H1 (cell line): ENCODE results near the gene OBP2B. TPM values are rescaled to one million over a fixed set of nuclear protein-coding genes. Genes with fewer than 3 reads are reported as not detected.

Experiments
- CTCF ChIA-PET: fragments of 300-600 bp; sonication (Branson Sonifier 250); formaldehyde crosslinking; loops from one replicate; lab custom pipeline; 2021; ENCODE audit not compliant: partially characterized antibody; lab: Charles Lee
- POLR2A ChIA-PET: fragments of 300-600 bp; sonication (Branson Sonifier 250); formaldehyde crosslinking; loops from one replicate; lab custom pipeline; 2021; ENCODE audit warnings: inconsistent platforms; ENCODE audit not compliant: partially characterized antibody; lab: Charles Lee
- DNase-seq, 2 experiments: peaks; one replicate each; pipeline versions ENCODE4 v3.0.0 to v3.0.0-alpha.2; 2010 to 2022; ENCODE audit warnings: low spot score in 2 of 2, low read depth in 1 of 2, mixed read lengths in 1 of 2
- FAIRE-seq: peaks from 2 replicates; lab custom pipeline; 2011; peaks lifted over from hg19 to GRCh38; lab: Jason Lieb, UNC
- H2AFZ ChIP-seq: 2 replicates; pipeline ENCODE4 v1.8.1; 2012; ENCODE audit warnings: low read length, inconsistent platforms
- H2AK5ac ChIP-seq: 2 replicates; pipeline ENCODE4 v1.6.1; 2013; ENCODE audit warnings: low read depth, low read length
- H2BK120ac ChIP-seq: replicated peaks from 2 replicates; pipeline ENCODE3; 2013; ENCODE audit warnings: low read depth, low read length, inconsistent platforms
- H2BK12ac ChIP-seq: 2 replicates; pipeline ENCODE4 v1.6.1; 2013; ENCODE audit warnings: low read depth, low read length
- H2BK15ac ChIP-seq: 2 replicates; pipeline ENCODE4 v1.6.1; 2013; ENCODE audit warnings: low read length
- H2BK20ac ChIP-seq: 2 replicates; pipeline ENCODE4 v1.6.1; 2013; ENCODE audit warnings: low read length
- H2BK5ac ChIP-seq: 2 replicates; pipeline ENCODE4 v1.6.1; 2013; ENCODE audit warnings: low read depth, low read length
- H3K14ac ChIP-seq: 2 replicates; pipeline ENCODE4 v1.6.1; 2013; ENCODE audit warnings: inconsistent platforms; ENCODE audit not compliant: insufficient read length
- H3K18ac ChIP-seq: 2 replicates; pipeline ENCODE4 v1.6.1; 2013; ENCODE audit warnings: low read length; ENCODE audit errors: extremely low read depth
- H3K23ac ChIP-seq: 2 replicates; pipeline ENCODE4 v1.6.1; 2013; ENCODE audit warnings: inconsistent platforms; ENCODE audit not compliant: insufficient read length
- H3K23me2 ChIP-seq: 2 replicates; pipeline ENCODE4 v1.6.1; 2013; ENCODE audit warnings: low read depth, low read length
- H3K27ac ChIP-seq: 2 replicates; pipeline ENCODE4 v1.6.1; 2011; ENCODE audit warnings: low read depth, low read length, inconsistent platforms
- H3K27me3 ChIP-seq, 4 experiments: replicated peaks in 1 of 4; 1 replicate in 1 of 4; 2 replicates in 3 of 4; pipeline versions ENCODE4 v1.6.1 to v1.8.1; 2011 to 2013; ENCODE audit warnings: low read length in 3 of 4, mild to moderate bottlenecking in 3 of 4, inconsistent platforms in 2 of 4, mixed read lengths in 2 of 4, moderate library complexity in 1 of 4; ENCODE audit not compliant: control insufficient read depth in 3 of 4, insufficient read depth in 3 of 4; ENCODE audit errors: extremely low read depth in 1 of 4
- H3K36me3 ChIP-seq, 4 experiments: 2 replicates each; pipeline versions ENCODE4 v1.6.1 to v1.8.1; 2011 to 2013; ENCODE audit warnings: mild to moderate bottlenecking in 4 of 4, low read length in 3 of 4, moderate library complexity in 2 of 4, control low read depth in 1 of 4, inconsistent platforms in 1 of 4; ENCODE audit not compliant: insufficient read depth in 4 of 4, control insufficient read depth in 2 of 4
- H3K4ac ChIP-seq: replicated peaks from 2 replicates; pipeline ENCODE3; 2013; ENCODE audit warnings: low read length, low read depth, mixed read lengths, inconsistent platforms; ENCODE audit not compliant: insufficient read length
- H3K4me1 ChIP-seq, 4 experiments: replicated peaks in 1 of 4; 1 replicate in 1 of 4; 2 replicates in 3 of 4; pipeline versions ENCODE4 v1.6.1 to v1.8.1; 2011 to 2013; ENCODE audit warnings: low read length in 3 of 4, inconsistent platforms in 2 of 4, mixed read lengths in 1 of 4; ENCODE audit not compliant: insufficient read depth in 4 of 4, control insufficient read depth in 3 of 4
- H3K4me2 ChIP-seq, 2 experiments: 2 replicates each; pipeline versions ENCODE4 v1.6.1 to v1.8.1; 2011 to 2013; ENCODE audit warnings: low read depth in 2 of 2, low read length in 2 of 2, control low read depth in 1 of 2, inconsistent platforms in 1 of 2, mild to moderate bottlenecking in 1 of 2; ENCODE audit not compliant: insufficient read depth in 1 of 2
- H3K4me3 ChIP-seq, 4 experiments: fragments of 200-600, 300-600 bp in 1 of 4; sonication (generic), shearing (Covaris generic), sonication (Bioruptor Twin) in 1 of 4; 2 replicates each; pipeline versions ENCODE4 v1.5.1 to v1.8.1; 2011 to 2016; ENCODE audit warnings: low read length in 4 of 4, low read depth in 3 of 4, control low read depth in 2 of 4, inconsistent platforms in 2 of 4, mild to moderate bottlenecking in 2 of 4, mixed read lengths in 1 of 4, moderate library complexity in 1 of 4; ENCODE audit not compliant: insufficient read depth in 2 of 4; ENCODE audit errors: extremely low read depth in 1 of 4
- H3K56ac ChIP-seq: replicated peaks from 2 replicates; pipeline ENCODE3; 2013; ENCODE audit warnings: low read depth, mild to moderate bottlenecking, mixed read lengths, low read length, inconsistent platforms; ENCODE audit not compliant: insufficient read length
- H3K79me1 ChIP-seq: 2 replicates; pipeline ENCODE4 v1.6.1; 2013; ENCODE audit warnings: low read depth, low read length, control low read depth
- H3K79me2 ChIP-seq, 2 experiments: 2 replicates each; pipeline versions ENCODE4 v1.6.1 to v1.8.1; 2012 to 2013; ENCODE audit warnings: low read length in 2 of 2, mild to moderate bottlenecking in 2 of 2, inconsistent platforms in 1 of 2; ENCODE audit not compliant: insufficient read depth in 2 of 2, control insufficient read depth in 1 of 2
- H3K9ac ChIP-seq, 4 experiments: replicated peaks in 1 of 4; 1 replicate in 1 of 4; 2 replicates in 3 of 4; pipeline versions ENCODE4 v1.6.1 to v1.8.1; 2011 to 2013; ENCODE audit warnings: low read depth in 3 of 4, low read length in 3 of 4, control low read depth in 2 of 4, mild to moderate bottlenecking in 2 of 4, moderate library complexity in 2 of 4, inconsistent platforms in 1 of 4; ENCODE audit errors: extremely low read depth in 1 of 4
- H3K9me3 ChIP-seq, 2 experiments: 2 replicates each; pipeline versions ENCODE4 v1.6.1 to v1.8.1; 2012 to 2013; ENCODE audit warnings: mild to moderate bottlenecking in 2 of 2, moderate library complexity in 2 of 2, control low read depth in 1 of 2, inconsistent platforms in 1 of 2, low read depth in 1 of 2, low read length in 1 of 2, mixed read lengths in 1 of 2; ENCODE audit not compliant: insufficient read depth in 2 of 2
- H4K20me1 ChIP-seq, 2 experiments: replicated peaks in 1 of 2; 2 replicates each; pipeline versions ENCODE3 to v1.8.1; 2011 to 2013; ENCODE audit warnings: inconsistent platforms in 2 of 2, low read length in 2 of 2, mild to moderate bottlenecking in 1 of 2; ENCODE audit not compliant: insufficient read depth in 2 of 2, control insufficient read depth in 1 of 2
- H4K5ac ChIP-seq: 2 replicates; pipeline ENCODE4 v1.6.1; 2013; ENCODE audit warnings: low read length, low read depth, mixed read lengths, inconsistent platforms; ENCODE audit not compliant: insufficient read length
- H4K8ac ChIP-seq: 2 replicates; pipeline ENCODE4 v1.8.0; 2013; ENCODE audit warnings: mild to moderate bottlenecking, moderate library complexity, low read length, inconsistent platforms; ENCODE audit not compliant: insufficient read depth; ENCODE audit errors: extremely low read depth
- H4K91ac ChIP-seq: replicated peaks from 2 replicates; pipeline ENCODE3; 2013; ENCODE audit warnings: low read length, mixed read lengths, inconsistent platforms; ENCODE audit not compliant: insufficient read length
- CTBP2 ChIP-seq: IDR thresholded peaks from 2 replicates; pipeline ENCODE4 v1.7.0; 2011; ENCODE audit warnings: borderline replicate concordance, mild to moderate bottlenecking, moderate library complexity, mixed read lengths, low read length; ENCODE audit not compliant: insufficient read depth, insufficient read length
- E2F6 ChIP-seq: IDR thresholded peaks from 2 replicates; pipeline ENCODE4 v1.6.1; 2012; ENCODE audit warnings: inconsistent platforms
- EZH2 ChIP-seq: fragments of 200-600 bp; sonication (generic); IDR thresholded peaks from 2 replicates; pipeline ENCODE4 v1.7.1; 2012; ENCODE audit warnings: low read depth, mild to moderate bottlenecking, moderate library complexity, low read length, inconsistent platforms; ENCODE audit not compliant: severe bottlenecking
- GABPA ChIP-seq: IDR thresholded peaks from 2 replicates; pipeline ENCODE4 v1.6.1; 2011; ENCODE audit warnings: mild to moderate bottlenecking, low read length, moderate library complexity, borderline replicate concordance; ENCODE audit not compliant: insufficient read depth
- HDAC2 ChIP-seq, 2 experiments: fragments of 300-600 bp in 1 of 2; sonication (generic) in 1 of 2; IDR thresholded peaks; 2 replicates each; pipeline ENCODE4 v1.6.1; 2011 to 2012; ENCODE audit warnings: low read depth in 2 of 2, low read length in 2 of 2, mild to moderate bottlenecking in 2 of 2, moderate library complexity in 2 of 2, borderline replicate concordance in 1 of 2, inconsistent platforms in 1 of 2
- JUND ChIP-seq: IDR thresholded peaks from 2 replicates; pipeline ENCODE4 v1.6.1; 2011; ENCODE audit warnings: mild to moderate bottlenecking, improper control_type of control experiment, low read length
- RBBP5 ChIP-seq: IDR thresholded peaks from 2 replicates; pipeline ENCODE4 v1.7.1; 2012; ENCODE audit warnings: low read depth, mild to moderate bottlenecking, inconsistent platforms, low read length, moderate library complexity, borderline replicate concordance
- RFX5 ChIP-seq: IDR thresholded peaks from 2 replicates; pipeline ENCODE4 v1.6.1; 2011; ENCODE audit warnings: low read depth, low read length, improper control_type of control experiment, borderline replicate concordance
- RNF2 ChIP-seq: fragments of 200-900, 300-1000 bp; sonication (generic); IDR thresholded peaks from 2 replicates; pipeline ENCODE4 v1.7.1; 2016; ENCODE audit warnings: borderline replicate concordance, low read depth, mild to moderate bottlenecking, antibody characterized with exemption, low read length; ENCODE audit not compliant: poor library complexity, severe bottlenecking; ENCODE audit errors: missing control alignments
- SP2 ChIP-seq: IDR thresholded peaks from 2 replicates; pipeline ENCODE4 v1.6.1; 2012; ENCODE audit warnings: mild to moderate bottlenecking, low read length, inconsistent platforms
- TBP ChIP-seq: IDR thresholded peaks from 2 replicates; pipeline ENCODE4 v1.6.1; 2011; ENCODE audit warnings: low read depth, low read length, improper control_type of control experiment
- TCF12 ChIP-seq: IDR thresholded peaks from 2 replicates; pipeline ENCODE4 v1.6.1; 2011; ENCODE audit warnings: low read depth, mild to moderate bottlenecking, low read length
- WGBS, 2 experiments: shearing (Covaris generic) in 1 of 2; methylation state at CpG; one replicate each; pipeline versions ENCODE4 v1.1.6 to v1.1.7; 2013 to 2015; ENCODE audit warnings: low lambda C conversion rate in 2 of 2, mixed read lengths in 2 of 2, inconsistent platforms in 1 of 2, low coverage in 1 of 2, missing lambda C conversion rate in 1 of 2; ENCODE audit not compliant: insufficient replicate concordance in 2 of 2, insufficient coverage in 1 of 2, insufficient read length in 1 of 2; ENCODE audit errors: extremely low coverage in 1 of 2, missing lambda C conversion rate in 1 of 2; 5-methylcytosine and 5-hydroxymethylcytosine counted together
- polyA plus RNA-seq, 7 experiments: library from polyadenylated mRNA; depleted of rRNA in 3 of 7; stranded (reverse) in 5 of 7; unstranded in 2 of 7; fragments of >200 nt in 5 of 7; fragments of 200-250 nt in 2 of 7; gene quantifications; 1 replicate in 5 of 7; 2 replicates in 1 of 7; 4 replicates in 1 of 7; pipeline versions ENCODE4 v1.2.1 to v1.2.3, GENCODE V29; 2011 to 2013; ENCODE audit warnings: missing spikeins in 2 of 7, mixed read lengths in 2 of 7
- total RNA-seq: library from RNA; stranded (reverse); fragmentation: NEBNext Ultra II Directional; extraction: Animal tissue kit (Norgen Biotek cat#: 25700); gene quantifications from 2 replicates; pipeline ENCODE4 v1.2.1, GENCODE V29; 2021

The OBP2B gene
- total and polyA plus RNA-seq, 2 of the 8 experiments (the other 6 are each of a cell fraction or from before 2014, with no cell fraction given), result not detected

- Histone ChIP-seq H3K27ac (no peak overlapping the region), H2AFZ (no peak overlapping the region), H2BK15ac (no peak overlapping the region), H3K9ac (no peak overlapping the region), H3K23me2 (no peaks in the 10 kb centered on the region; the same call in 1 of the 2 replicates), H4K20me1 (no peaks in the 10 kb centered on the region), H4K91ac (no peak overlapping the region), H4K8ac (no peak overlapping the region), H3K79me1 (no peaks in the 10 kb centered on the region), H3K27me3 (peaks cover 10 to 59% (median 40%) of the 10 kb centered on the region in 4 experiments), H2BK12ac (no peak overlapping the region), H3K4ac (no peak overlapping the region), H2BK20ac (no peak overlapping the region), H3K36me3 (no peaks in the 10 kb centered on the region), H2BK120ac (no peak overlapping the region), H3K23ac (no peak overlapping the region), H3K18ac (no peak overlapping the region), H3K4me1 (no peaks in the 10 kb centered on the region), H3K9me3 (no peaks in the 10 kb centered on the region), H2AK5ac (no peak overlapping the region), H3K79me2 (no peaks in the 10 kb centered on the region), H3K56ac (no peak overlapping the region), H2BK5ac (no peak overlapping the region), H3K14ac (no peak overlapping the region), H3K4me2 (no peak overlapping the region), H4K5ac (no peak overlapping the region), H3K4me3 (no peak overlapping the region)
- POLR2A ChIA-PET, result interaction anchor here (1.2 kb wide), 1 partner anchor 140 kb away, joined by 3 read pairs; no protein-coding TSS in a partner anchor
- CTCF ChIA-PET, result interaction anchor here (0.8 to 2.3 kb wide), 6 partner anchors 20 to 148 kb away, joined by 3 to 20 read pairs (median 4); no protein-coding TSS in a partner anchor
- 91% methylated on average over 14 of the region's 14 CpGs; no CpG with 5 or more reads in 1 of the 2 experiments for WGBS, 2 experiments
- no peak for DNase-seq
- no peak for FAIRE-seq
- TF ChIP-seq RFX5 (no peak), TCF12 (no peak), TBP (no peak), GABPA (no peak), E2F6 (no peak), EZH2 (no peak), RNF2 (no peak), CTBP2 (no peak), RBBP5 (no peak), JUND (no peak), SP2 (no peak), HDAC2 (IDR thresholded peaks at IDR 0.05; ENCODE audit: borderline replicate concordance in 1 of 2, low read depth in 2 of 2, low read length in 2 of 2) (no peak)
Measured at GRCh38 chr9:133207021-133207531, 2.0 kb downstream of the OBP2B start.
